HUES48 (cell line): ENCODE results near the gene DENND2A.

ENCODE experiments used
- H3K27ac ChIP-seq: one replicate; pipeline ENCODE4 v1.7.0; 2013; ENCODE audit warnings: low read depth, low read length, inconsistent platforms
- H3K27me3 ChIP-seq: 2 replicates; pipeline ENCODE4 v1.6.1; 2013; ENCODE audit warnings: mild to moderate bottlenecking, low read length; ENCODE audit not compliant: control insufficient read depth, insufficient read depth
- H3K36me3 ChIP-seq: 2 replicates; pipeline ENCODE4 v1.6.1; 2013; ENCODE audit warnings: low read length; ENCODE audit not compliant: control insufficient read depth, insufficient read depth
- H3K4me1 ChIP-seq: 2 replicates; pipeline ENCODE4 v1.6.1; 2013; ENCODE audit warnings: mild to moderate bottlenecking, low read length; ENCODE audit not compliant: control insufficient read depth, insufficient read depth
- H3K4me3 ChIP-seq: 2 replicates; pipeline ENCODE4 v1.5.1; 2013; ENCODE audit warnings: mild to moderate bottlenecking, low read depth, low read length
- H3K9ac ChIP-seq: 2 replicates; pipeline ENCODE4 v1.6.1; 2013; ENCODE audit warnings: mild to moderate bottlenecking, low read depth, low read length, moderate library complexity
- H3K9me3 ChIP-seq: 2 replicates; pipeline ENCODE4 v1.6.1; 2013; ENCODE audit warnings: low read length; ENCODE audit not compliant: control insufficient read depth, insufficient read depth

The DENND2A gene

DNA sequence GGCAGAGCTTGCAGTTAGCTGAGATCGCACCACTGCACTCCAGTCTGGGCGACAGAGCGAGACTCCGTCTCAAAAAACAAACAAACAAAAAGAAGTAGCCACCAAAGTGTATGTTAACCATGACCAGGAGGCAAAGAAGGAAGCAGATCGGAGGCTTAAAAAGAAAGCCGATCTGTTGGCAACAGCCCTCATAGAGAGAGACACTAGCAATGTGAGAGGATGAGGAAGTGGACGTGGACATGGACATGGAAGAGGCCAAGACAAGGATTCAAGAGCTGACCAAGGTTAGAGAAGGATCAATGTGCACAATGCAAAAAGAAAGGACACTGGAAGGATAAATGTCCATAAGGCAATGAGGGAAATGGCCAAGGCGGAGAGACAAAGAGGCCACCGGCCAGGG is 17.3 kb upstream of the DENND2A start:
- Histone ChIP-seq H3K27me3 (no peaks in the 10 kb centered on the region), H3K9me3 (no peaks in the 10 kb centered on the region), H3K27ac (no peak overlapping the region), H3K4me3 (no peak overlapping the region), H3K36me3 (no peaks in the 10 kb centered on the region), H3K4me1 (no peaks in the 10 kb centered on the region), H3K9ac (no peak overlapping the region)

- Histone ChIP-seq H3K4me1 (no peaks in the 10 kb centered on the region), H3K36me3 (no peaks in the 10 kb centered on the region), H3K9ac (no peak overlapping the region), H3K27ac (no peak overlapping the region), H3K9me3 (no peaks in the 10 kb centered on the region), H3K4me3 (no peak overlapping the region), H3K27me3 (no peaks in the 10 kb centered on the region)
Measured at GRCh38 chr7:140656548-140657515, 16.2 kb upstream of the DENND2A start.

DNA sequence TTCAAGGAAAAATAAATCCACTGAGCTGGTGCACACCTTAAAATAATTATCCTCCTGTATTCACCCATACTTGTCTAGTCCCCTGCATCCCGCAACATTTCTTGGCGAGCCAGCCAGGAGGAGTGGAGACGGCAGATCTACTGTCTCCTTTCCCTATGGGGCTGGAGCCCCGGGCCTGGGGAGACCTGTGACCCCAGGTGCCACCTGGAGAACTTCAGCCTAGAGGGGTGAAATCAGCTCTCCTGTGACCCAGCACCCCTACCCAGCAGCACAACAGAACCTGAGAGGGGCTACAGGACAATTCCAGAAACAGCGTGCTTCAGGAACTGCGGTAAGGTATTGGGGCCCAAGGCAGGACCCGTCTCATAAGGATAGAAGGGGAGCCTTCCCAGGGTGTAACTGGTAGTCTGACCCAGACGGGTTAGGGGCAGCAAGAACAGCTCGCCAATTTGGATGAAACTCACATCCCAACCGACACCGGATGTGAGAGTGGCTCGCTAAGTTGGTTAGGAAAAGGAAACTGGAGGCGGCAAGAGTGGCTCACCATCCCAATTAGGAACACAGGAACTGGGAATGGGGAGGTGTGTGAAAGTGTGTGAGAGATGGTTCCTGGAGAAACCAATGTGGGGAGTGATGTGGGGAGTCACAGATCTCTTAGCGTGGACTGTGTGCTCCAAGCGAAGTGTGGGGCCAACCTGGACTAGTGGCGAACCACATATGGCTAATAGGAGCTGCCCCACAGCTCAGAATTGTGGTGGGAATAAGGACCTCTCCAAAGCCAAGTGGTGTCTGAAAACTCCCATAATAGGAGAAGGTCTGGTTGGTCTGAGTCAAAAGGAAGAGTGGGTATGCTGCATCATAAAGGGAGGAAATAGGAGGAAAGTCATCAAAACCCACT is 15.1 kb upstream of the DENND2A start:
- H3K4me3 ChIP-seq, result no peak overlapping the region
- H3K27ac ChIP-seq, result no peak overlapping the region
- H3K4me1 ChIP-seq, result no peaks in the 10 kb centered on the region

DNA sequence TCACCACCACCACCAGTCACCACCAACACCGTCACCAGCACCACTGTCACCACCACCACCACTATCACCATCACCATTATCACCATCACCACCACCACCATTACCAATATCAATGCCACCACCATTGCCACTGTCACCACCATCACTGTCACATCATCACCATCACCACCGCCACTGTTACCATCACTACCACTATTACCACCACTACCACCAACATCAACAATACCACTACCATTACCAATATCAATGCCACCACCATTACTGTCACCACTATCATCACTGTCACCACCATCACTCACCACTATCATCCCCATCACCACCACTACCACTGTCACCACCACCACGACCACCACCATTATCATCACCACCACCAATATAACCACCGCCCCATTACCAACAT is 14.0 kb upstream of the DENND2A start:
- Histone ChIP-seq H3K27ac (no peak overlapping the region), H3K36me3 (no peaks in the 10 kb centered on the region), H3K9ac (no peak overlapping the region), H3K4me1 (no peaks in the 10 kb centered on the region), H3K9me3 (no peaks in the 10 kb centered on the region), H3K27me3 (no peaks in the 10 kb centered on the region), H3K4me3 (no peak overlapping the region)

More for the DNA sequence above, 15.1 kb upstream of the DENND2A start:
- H3K27me3 ChIP-seq, result no peaks in the 10 kb centered on the region
- no peaks in the 10 kb centered on the region for H3K36me3 ChIP-seq
- H3K9ac ChIP-seq, result no peak overlapping the region
- no peaks in the 10 kb centered on the region for H3K9me3 ChIP-seq

GRCh38 chr7:140654109-140654387 is 13.4 kb upstream of the DENND2A start:
- Histone ChIP-seq H3K4me3 (no peak overlapping the region), H3K9me3 (no peaks in the 10 kb centered on the region), H3K9ac (no peak overlapping the region), H3K27ac (no peak overlapping the region), H3K27me3 (no peaks in the 10 kb centered on the region), H3K4me1 (no peaks in the 10 kb centered on the region), H3K36me3 (no peaks in the 10 kb centered on the region)

GRCh38 chr7:140653319-140654108 is 12.9 kb upstream of the DENND2A start:
- no peak overlapping the region for H3K27ac ChIP-seq

DNA sequence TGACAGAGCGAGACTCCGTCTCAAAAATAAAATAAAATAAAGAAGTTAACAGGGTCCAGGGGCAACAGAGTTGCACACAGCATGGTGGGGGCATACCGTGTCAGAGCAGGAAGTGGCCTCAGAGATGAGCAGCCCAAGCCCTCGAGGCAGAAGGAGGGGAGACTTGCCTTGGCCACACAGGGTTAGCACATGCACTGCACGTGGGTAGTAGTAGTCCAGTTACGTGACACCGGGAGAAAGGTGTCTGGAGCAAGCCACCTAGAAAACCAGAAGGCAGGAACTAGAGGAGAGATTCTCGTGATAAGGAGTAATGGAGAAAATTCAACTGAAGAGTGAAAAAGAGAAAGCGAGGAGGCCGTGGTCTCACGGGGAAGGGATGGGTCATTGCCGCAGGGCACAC is 9.8 kb upstream of the DENND2A start:
- no peak overlapping the region for H3K27ac ChIP-seq
- no peaks in the 10 kb centered on the region for H3K36me3 ChIP-seq
- no peak overlapping the region for H3K4me3 ChIP-seq
- H3K9me3 ChIP-seq, result no peaks in the 10 kb centered on the region
- peaks cover 8% of the 10 kb centered on the region; the same call in 1 of the 2 replicates for H3K4me1 ChIP-seq
- no peaks in the 10 kb centered on the region for H3K27me3 ChIP-seq
- H3K9ac ChIP-seq, result no peak overlapping the region

More at GRCh38 chr7:140653319-140654108, 12.9 kb upstream of the DENND2A start:
- Histone ChIP-seq H3K36me3 (no peaks in the 10 kb centered on the region), H3K9me3 (no peaks in the 10 kb centered on the region), H3K27me3 (no peaks in the 10 kb centered on the region), H3K4me3 (no peak overlapping the region), H3K9ac (no peak overlapping the region), H3K4me1 (no peaks in the 10 kb centered on the region)

DNA sequence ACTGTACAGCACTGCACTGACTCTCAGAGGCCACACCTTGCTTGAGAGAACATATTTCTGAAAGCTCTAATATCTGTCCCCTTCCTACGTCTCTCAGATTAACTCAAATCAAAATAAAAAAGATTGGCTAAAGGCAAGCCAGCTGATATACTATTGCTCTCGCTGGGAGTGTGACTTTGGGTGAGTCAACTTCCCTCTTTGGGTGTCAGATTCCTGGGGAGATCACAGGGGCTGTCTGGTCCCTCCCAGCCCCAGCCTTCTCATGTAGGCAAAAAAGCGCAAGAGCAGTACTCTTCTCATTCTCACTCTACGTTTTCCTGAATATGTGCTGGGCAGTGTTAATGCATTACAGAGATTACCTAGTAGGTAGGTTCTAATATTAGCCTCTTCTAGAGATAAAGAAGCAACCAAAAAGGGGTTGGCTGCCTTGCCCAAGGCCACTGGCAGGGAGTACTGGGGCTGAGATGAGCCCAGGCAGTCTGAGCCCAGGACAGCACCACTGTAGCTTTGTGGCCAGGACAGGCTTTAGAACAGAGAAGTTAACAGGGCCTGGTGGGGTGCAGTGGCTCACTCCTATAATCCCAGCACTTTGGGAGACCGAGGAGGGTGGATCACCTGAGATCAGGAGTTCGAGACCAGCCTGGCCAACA is 9.1 kb upstream of the DENND2A start:
- Histone ChIP-seq H3K36me3 (no peaks in the 10 kb centered on the region), H3K4me3 (no peak overlapping the region), H3K27ac (no peak overlapping the region), H3K27me3 (no peaks in the 10 kb centered on the region), H3K4me1 (peaks cover 8% of the 10 kb centered on the region; the same call in 1 of the 2 replicates), H3K9me3 (no peaks in the 10 kb centered on the region), H3K9ac (no peak overlapping the region)

- H3K4me1 ChIP-seq, result peaks cover 8% of the 10 kb centered on the region; the same call in 1 of the 2 replicates
- no peak overlapping the region for H3K27ac ChIP-seq
- no peaks in the 10 kb centered on the region for H3K9me3 ChIP-seq
- H3K4me3 ChIP-seq, result no peak overlapping the region
- H3K9ac ChIP-seq, result no peak overlapping the region
- H3K27me3 ChIP-seq, result peaks cover 4% of the 10 kb centered on the region; the same call in 1 of the 2 replicates
- H3K36me3 ChIP-seq, result no peaks in the 10 kb centered on the region
Measured at GRCh38 chr7:140646931-140647647, 6.5 kb upstream of the DENND2A start.
